Umbilical cord (tissue), 2 donors: ENCODE data around the gene EEFSEC. TPM values are rescaled to one million over a fixed set of nuclear protein-coding genes. Genes with fewer than 3 reads are reported as not detected.
A peak's percentile ranks its signal among the peaks of the same experiment; 100 is the strongest.

Experiments used
- DNase-seq: peaks from one replicate; pipeline ENCODE4 v3.0.0-alpha.2; 2015; ENCODE audit warnings: low spot score
- total RNA-seq: library from RNA; depleted of rRNA; stranded (reverse); fragments of >200 nt; gene quantifications from one replicate; pipeline ENCODE4 v1.2.3, GENCODE V29; 2014; ENCODE audit warnings: low replicate concordance; ENCODE audit not compliant: insufficient read depth

The EEFSEC gene
- total RNA-seq, 1 donor from 2014 or later = 9.6 TPM

- no peak for DNase-seq
These were observed 29.4 kb downstream of the EEFSEC start for GRCh38 chr3:128182656-128183055.

GRCh38 chr3:128185630-128186447 is 32.6 kb downstream of the EEFSEC start:
- no peak for DNase-seq

GRCh38 chr3:128187495-128187894 is 34.2 kb downstream of the EEFSEC start:
- DNase-seq = no peak

GRCh38 chr3:128188326-128188725 is 35.0 kb downstream of the EEFSEC start:
- no peak for DNase-seq

GRCh38 chr3:128188956-128189355 is 35.7 kb downstream of the EEFSEC start:
- DNase-seq = no peak

GRCh38 chr3:128190501-128190900 is 37.2 kb downstream of the EEFSEC start:
- DNase-seq = no peak

- DNase-seq = no peak
These were observed 38.9 kb downstream of the EEFSEC start for GRCh38 chr3:128192131-128192530.

- no peak for DNase-seq
These were observed 39.9 kb downstream of the EEFSEC start for GRCh38 chr3:128193168-128193567.

GRCh38 chr3:128194843-128195242 is 41.6 kb downstream of the EEFSEC start:
- peak; percentile 35 for DNase-seq

GRCh38 chr3:128195369-128195768 is 42.1 kb downstream of the EEFSEC start:
- no peak for DNase-seq

GRCh38 chr3:128195802-128196201 is 42.5 kb downstream of the EEFSEC start:
- no peak for DNase-seq

GRCh38 chr3:128196647-128197046 is 43.4 kb downstream of the EEFSEC start:
- no peak for DNase-seq

GRCh38 chr3:128197855-128198254 is 44.6 kb downstream of the EEFSEC start:
- no peak for DNase-seq

- DNase-seq = no peak
These were observed 45.0 kb downstream of the EEFSEC start for GRCh38 chr3:128198313-128198712.

- no peak for DNase-seq
These were observed 45.8 kb downstream of the EEFSEC start for GRCh38 chr3:128199110-128199509.

GRCh38 chr3:128201158-128201755 is 48.0 kb downstream of the EEFSEC start:
- no peak for DNase-seq

GRCh38 chr3:128203169-128203568 is 49.9 kb downstream of the EEFSEC start:
- no peak for DNase-seq

- DNase-seq = peak; percentile 75
These were observed 52.4 kb downstream of the EEFSEC start for GRCh38 chr3:128205558-128206145.

- peak; percentile 12 for DNase-seq
These were observed 54.7 kb downstream of the EEFSEC start for GRCh38 chr3:128207951-128208350.

- DNase-seq = no peak
These were observed 57.4 kb downstream of the EEFSEC start for GRCh38 chr3:128210711-128211110.

- DNase-seq = no peak
These were observed 60.8 kb downstream of the EEFSEC start for GRCh38 chr3:128214056-128214455.

GRCh38 chr3:128215290-128215689 is 62.0 kb downstream of the EEFSEC start:
- DNase-seq = no peak
